ENCODE results near the gene LRRC25.

DNA sequence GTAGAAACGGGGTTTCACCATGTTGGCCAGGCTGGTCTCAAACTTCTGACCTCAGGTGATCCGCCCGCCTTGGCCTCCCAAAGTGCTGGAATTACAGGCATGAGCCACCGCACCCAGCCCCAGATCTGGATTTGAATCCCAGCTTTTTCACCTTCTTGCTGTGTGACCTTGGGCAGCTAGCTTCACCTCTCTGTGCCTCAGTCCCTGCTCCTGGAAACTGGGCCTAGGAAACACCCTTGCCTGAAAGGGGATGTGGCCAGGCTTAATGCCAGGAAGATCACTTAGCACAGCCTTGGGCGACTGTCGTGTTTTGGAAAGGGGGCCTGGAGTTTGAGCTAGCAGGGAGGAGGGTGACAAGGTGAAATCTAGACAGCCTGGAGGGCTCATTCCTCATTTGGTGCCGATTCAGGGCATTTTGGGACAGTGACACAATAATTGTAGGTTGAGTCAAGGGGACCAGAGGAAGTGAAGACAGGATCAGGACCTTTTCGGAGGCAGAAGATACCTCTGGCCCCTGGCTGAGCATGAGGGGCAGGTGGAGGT is 55.3 kb downstream of the LRRC25 start:
- TF ChIP-seq EZH2phosphoT487 (IDR thresholded peaks at IDR 0.05; ENCODE audit: borderline replicate concordance, low read length): no peak
- TF ChIP-seq, protein P1, sequence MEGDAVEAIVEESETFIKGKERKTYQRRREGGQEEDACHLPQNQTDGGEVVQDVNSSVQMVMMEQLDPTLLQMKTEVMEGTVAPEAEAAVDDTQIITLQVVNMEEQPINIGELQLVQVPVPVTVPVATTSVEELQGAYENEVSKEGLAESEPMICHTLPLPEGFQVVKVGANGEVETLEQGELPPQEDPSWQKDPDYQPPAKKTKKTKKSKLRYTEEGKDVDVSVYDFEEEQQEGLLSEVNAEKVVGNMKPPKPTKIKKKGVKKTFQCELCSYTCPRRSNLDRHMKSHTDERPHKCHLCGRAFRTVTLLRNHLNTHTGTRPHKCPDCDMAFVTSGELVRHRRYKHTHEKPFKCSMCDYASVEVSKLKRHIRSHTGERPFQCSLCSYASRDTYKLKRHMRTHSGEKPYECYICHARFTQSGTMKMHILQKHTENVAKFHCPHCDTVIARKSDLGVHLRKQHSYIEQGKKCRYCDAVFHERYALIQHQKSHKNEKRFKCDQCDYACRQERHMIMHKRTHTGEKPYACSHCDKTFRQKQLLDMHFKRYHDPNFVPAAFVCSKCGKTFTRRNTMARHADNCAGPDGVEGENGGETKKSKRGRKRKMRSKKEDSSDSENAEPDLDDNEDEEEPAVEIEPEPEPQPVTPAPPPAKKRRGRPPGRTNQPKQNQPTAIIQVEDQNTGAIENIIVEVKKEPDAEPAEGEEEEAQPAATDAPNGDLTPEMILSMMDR (conservative IDR thresholded peaks at IDR 0.05; ENCODE audit: low read depth, low read length): no peak
